ENCODE results near the gene IQCF2.

DNA sequence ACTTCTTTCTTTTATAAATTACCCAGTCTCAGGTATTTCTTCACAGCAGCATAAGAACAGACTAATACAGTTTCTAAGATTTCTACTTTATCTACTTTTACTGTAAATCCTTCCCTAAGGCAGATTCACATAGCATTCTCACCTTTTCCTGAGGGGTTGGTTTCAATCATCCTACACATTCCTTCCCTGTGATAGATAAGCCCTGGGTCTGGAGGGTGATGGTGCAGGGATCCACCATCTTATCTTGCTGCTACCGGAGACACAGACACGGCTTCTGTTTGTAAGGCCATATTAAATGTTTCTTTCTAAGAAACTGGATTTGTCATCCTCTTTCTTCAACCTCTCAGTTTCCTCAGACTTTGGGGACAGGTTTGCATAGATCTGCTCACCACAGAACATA, 7.9 kb downstream of the IQCF2 start:
- TF ChIP-seq, protein P1, sequence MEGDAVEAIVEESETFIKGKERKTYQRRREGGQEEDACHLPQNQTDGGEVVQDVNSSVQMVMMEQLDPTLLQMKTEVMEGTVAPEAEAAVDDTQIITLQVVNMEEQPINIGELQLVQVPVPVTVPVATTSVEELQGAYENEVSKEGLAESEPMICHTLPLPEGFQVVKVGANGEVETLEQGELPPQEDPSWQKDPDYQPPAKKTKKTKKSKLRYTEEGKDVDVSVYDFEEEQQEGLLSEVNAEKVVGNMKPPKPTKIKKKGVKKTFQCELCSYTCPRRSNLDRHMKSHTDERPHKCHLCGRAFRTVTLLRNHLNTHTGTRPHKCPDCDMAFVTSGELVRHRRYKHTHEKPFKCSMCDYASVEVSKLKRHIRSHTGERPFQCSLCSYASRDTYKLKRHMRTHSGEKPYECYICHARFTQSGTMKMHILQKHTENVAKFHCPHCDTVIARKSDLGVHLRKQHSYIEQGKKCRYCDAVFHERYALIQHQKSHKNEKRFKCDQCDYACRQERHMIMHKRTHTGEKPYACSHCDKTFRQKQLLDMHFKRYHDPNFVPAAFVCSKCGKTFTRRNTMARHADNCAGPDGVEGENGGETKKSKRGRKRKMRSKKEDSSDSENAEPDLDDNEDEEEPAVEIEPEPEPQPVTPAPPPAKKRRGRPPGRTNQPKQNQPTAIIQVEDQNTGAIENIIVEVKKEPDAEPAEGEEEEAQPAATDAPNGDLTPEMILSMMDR (IDR thresholded peaks at IDR 0.05), result no peak
- no peak for TF ChIP-seq POLR2A (IDR thresholded peaks at IDR 0.05)
